Measurements from ENCODE around the gene CORO2A. TPM values are rescaled to one million over a fixed set of nuclear protein-coding genes. Genes with fewer than 3 reads are reported as not detected.
A peak's percentile ranks its signal among the peaks of the same experiment; 100 is the strongest.

The CORO2A gene
- total and polyA plus RNA-seq, 10 of the 15 experiments (the other 5 are each of a cell fraction or from before 2014, with no cell fraction given) = 1.0 to 5.3 (median 3.5) TPM

GRCh38 chr9:98097836-98098235, 94.6 kb downstream of the CORO2A start (continued):
- no peak for TF ChIP-seq MLLT1 (IDR thresholded peaks at IDR 0.05)
- TF ChIP-seq NFIC (IDR thresholded peaks at IDR 0.05; ENCODE audit: low read depth, low read length) = peak; percentile 72
- TF ChIP-seq ATF2 (IDR thresholded peaks at IDR 0.05; ENCODE audit: low read length) = peak; percentile 21; the same call in 1 of the 2 replicates
- TF ChIP-seq SMAD5 (IDR thresholded peaks at IDR 0.05; ENCODE audit: low read depth) = no peak
- TF ChIP-seq JUNB (IDR thresholded peaks at IDR 0.05) = no peak; the same call in 1 of the 2 replicates
- no peak for TF ChIP-seq WRNIP1 (IDR thresholded peaks at IDR 0.05; ENCODE audit: borderline replicate concordance, low read depth, low read length)
- TF ChIP-seq RELA (IDR thresholded peaks at IDR 0.05; ENCODE audit: borderline replicate concordance, partially characterized antibody) = peak; percentile 29
- peak; percentile 43 for TF ChIP-seq MEF2B (IDR thresholded peaks at IDR 0.05; ENCODE audit: partially characterized antibody, poor library complexity, severe bottlenecking)
- TF ChIP-seq ZNF207 (IDR thresholded peaks at IDR 0.05; ENCODE audit: borderline replicate concordance) = no peak
- no peak for TF ChIP-seq IRF5 (IDR thresholded peaks at IDR 0.05; ENCODE audit: borderline replicate concordance)
- TF ChIP-seq BRCA1 (IDR thresholded peaks at IDR 0.05; ENCODE audit: low read depth, low read length) = no peak
- TF ChIP-seq ATF7 (IDR thresholded peaks at IDR 0.05; ENCODE audit: low read depth) = no peak; the same call in 1 of the 2 replicates
- TF ChIP-seq POLR2A (IDR thresholded peaks at IDR 0.05; ENCODE audit: low read depth, low read length) = no peak
- TF ChIP-seq CREM (IDR thresholded peaks at IDR 0.05; ENCODE audit: low read depth) = 0 out of 2 replicates have a peak, but pooled peaks have one; percentile 23
- no peak for TF ChIP-seq MYB (IDR thresholded peaks at IDR 0.05; ENCODE audit: borderline replicate concordance, low read depth, low read length)
